GM21576 (cell line): Measurements from ENCODE around the gene TERC.
A peak's percentile ranks its signal among the peaks of the same experiment; 100 is the strongest.
"Not testable (repeated sequence)": the region's sequence is repeated elsewhere in the genome, so short reads cannot be mapped to it uniquely, and the experiment has no call there.

Experiments used
- ATAC-seq: cut with Tn5 transposase; IDR thresholded peaks from one replicate; pipeline ENCODE4 v1.9.1; 2021; ENCODE audit warnings: mild to moderate bottlenecking, moderate library complexity; ENCODE audit not compliant: unreplicated experiment

The TERC gene

DNA sequence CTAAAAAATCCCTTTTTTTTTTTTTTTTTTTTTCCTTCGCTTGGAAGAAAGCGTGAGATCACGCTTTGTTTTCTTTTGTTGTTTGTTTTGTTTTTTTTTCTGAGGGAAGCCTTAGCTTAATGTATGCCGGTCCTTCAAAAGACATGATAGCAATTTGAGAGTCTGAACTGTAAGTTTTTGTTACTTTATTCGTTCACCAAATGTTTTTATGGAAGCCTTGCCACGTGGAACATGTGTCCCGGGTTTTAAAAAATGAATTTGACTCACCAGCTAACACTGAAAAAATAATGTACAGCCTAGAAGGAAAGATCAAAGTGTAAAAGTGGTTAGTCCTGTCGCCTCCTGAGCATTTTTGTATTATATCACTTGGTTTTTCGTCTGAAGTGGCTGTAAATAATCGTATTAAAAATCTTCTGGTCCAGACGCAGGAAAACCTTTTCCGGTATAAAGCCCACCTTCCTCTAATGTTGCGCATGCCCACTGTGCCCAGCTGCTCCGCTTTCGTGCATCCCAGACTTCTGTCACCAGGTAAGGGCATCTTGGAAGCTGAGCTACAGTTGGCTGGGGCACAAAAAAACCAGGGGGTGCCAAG lies 7.5 kb upstream of the TERC start:
- peak; percentile 25 for ATAC-seq

- no peak for ATAC-seq
Observed at GRCh38 chr3:169771497-169772304, 6.8 kb upstream of the TERC start.

GRCh38 chr3:169769287-169770181 lies 4.7 kb upstream of the TERC start, which contains the start of gene ACTRT3:
Gene ACTRT3 (minus strand): TSS chr3:169769561. CDS start chr3:169769520, 41 bp downstream.
- peak; percentile 27 for ATAC-seq

- peak; percentile 34 for ATAC-seq
Observed at GRCh38 chr3:169764312-169764881, 463 bp downstream of the TERC start.

- ATAC-seq = no peak
Observed at GRCh38 chr3:169760479-169760878, 4.4 kb downstream of the TERC start.

DNA sequence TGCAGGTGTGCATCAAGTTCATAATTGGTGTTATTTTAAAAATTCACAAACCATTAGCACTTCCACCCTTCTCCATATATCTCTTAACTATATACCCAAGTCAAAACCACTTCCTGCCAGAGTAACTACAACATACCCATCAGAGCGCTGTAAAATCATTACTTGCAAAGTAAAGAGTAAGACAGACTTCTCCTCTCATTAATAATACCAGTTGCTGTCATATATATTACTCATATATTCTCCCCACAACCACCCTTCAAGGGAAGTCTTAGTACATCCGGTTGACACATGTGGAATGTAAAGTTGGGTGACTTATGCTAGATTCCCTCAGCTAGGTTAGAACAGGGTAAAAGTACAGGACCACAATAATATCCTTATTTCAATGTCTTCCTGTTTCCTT lies 5.6 kb downstream of the TERC start:
- ATAC-seq = peak; percentile 60

DNA sequence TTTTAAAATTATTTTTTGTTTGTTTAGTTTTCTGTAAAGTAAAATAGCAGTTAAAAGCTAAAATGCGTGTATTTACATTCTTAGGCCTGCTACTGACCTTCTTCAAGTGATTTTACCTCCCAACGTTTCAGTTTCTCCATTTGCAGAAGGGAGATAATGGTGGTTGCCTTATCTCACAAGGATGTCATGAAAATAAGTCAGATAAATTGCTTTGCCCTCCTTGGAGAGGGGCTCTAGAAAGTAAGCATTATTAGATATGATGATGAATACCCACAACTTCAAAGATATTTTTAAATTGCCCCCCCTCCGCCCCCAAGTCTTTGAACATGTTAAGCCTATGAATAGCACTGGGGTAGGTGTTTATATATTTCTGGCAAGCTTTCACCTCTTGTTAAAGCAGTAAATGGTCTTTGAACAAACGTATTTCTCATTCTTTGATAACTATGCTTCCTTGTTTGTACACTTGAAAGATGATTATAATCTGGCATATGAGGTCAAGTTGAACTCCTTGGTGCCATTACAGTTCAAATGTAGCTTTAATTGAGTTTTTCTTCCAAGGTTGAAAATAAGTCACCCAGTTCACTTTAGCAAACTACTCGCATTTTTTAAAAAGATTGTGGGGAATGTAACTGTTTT lies 6.4 kb downstream of the TERC start:
- no peak for ATAC-seq

- ATAC-seq = no peak
Observed at GRCh38 chr3:169755488-169755887, 9.4 kb downstream of the TERC start.

GRCh38 chr3:169754711-169755110 lies 10.1 kb downstream of the TERC start:
- no peak for ATAC-seq

DNA sequence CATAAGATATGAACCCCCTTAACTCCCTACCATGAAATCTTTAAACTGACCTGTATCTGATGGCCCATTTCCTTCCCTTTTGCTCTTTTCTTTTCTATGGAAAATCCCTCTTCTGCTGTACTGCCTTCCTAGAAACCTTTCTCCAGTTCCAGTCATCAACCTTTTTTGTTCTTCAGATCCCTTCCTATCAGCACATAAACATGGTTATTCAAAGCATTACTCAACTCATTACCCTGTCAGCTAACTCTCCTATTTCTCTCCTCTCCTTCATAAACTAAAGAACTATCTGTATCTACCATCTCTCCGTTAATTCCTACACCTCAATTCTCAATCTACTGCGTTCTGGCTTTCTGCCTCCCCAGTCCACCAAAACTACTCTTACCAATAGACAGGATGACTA lies 13.0 kb downstream of the TERC start:
- ATAC-seq = no peak

DNA sequence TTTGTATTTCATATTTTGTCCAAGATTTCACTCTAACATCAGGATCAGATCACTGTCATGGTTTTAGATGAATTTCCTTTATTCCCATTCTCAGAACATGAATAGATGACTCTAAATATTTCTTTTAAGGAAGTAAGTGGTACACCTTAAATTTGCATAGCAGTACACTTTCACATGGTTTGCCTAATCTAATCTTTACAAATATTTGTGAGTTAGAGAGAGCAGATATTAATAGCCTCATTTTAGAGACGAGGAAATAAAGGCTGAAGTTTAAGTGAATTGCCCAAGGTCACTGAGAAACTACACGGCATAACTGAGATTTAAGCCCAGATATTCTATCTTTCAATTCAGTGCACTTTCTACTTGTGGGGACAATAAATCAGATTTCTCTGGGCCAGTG lies 14.2 kb downstream of the TERC start:
- no peak for ATAC-seq

- no peak for ATAC-seq
Observed at GRCh38 chr3:169748670-169749069, 16.2 kb downstream of the TERC start.

- ATAC-seq = no peak
Observed at GRCh38 chr3:169746924-169747323, 17.9 kb downstream of the TERC start.

- no peak for ATAC-seq
Observed at GRCh38 chr3:169744366-169745054, 20.4 kb downstream of the TERC start.

- ATAC-seq = no peak
Observed at GRCh38 chr3:169739067-169739466, 25.8 kb downstream of the TERC start.

DNA sequence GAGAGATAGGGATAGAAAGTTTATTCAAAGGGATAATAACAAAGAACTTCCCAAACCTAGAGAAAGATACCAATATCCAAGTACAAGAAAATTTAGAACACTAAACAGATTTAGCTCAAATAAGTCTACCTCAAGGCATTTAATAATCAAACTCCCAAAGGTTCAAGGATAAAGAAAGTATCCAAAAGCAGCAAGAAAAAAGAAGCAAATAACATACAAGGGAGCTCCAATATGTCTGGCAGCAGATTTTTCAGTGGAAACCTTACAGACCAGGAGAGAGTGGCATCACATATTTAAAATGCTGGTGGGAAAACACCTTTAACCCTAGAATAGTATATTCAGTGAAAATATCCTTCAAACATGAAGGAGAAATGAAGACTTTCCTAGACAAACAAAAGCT lies 33.0 kb downstream of the TERC start:
- not testable (repeated sequence) for ATAC-seq

GRCh38 chr3:169722724-169723123 lies 42.1 kb downstream of the TERC start:
- ATAC-seq = no peak

DNA sequence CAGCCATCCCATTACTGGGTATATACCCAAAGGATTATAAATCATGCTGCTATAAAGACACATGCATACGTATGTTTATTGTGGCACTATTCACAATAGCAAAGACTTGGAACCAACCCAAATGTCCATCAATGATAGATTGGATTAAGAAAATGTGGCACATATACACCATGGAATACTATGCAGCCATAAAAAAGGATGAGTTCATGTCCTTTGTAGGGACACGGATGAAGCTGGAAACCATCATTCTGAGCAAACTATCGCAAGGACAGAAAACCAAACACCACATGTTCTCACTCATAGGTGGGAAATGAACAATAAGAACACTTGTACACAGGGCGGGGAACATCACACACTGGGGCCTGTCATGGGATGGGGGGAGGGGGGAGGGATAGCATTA lies 46.4 kb downstream of the TERC start:
- not testable (repeated sequence) for ATAC-seq
